Measurements from ENCODE around the gene SETSIP.
"Not testable (repeated sequence)": the region's sequence is repeated elsewhere in the genome, so short reads cannot be mapped to it uniquely, and the experiment has no call there.

Gene SETSIP

GRCh38 chr1:92026806-92027205, 48.4 kb downstream of the SETSIP start:
- TF ChIP-seq, protein P1, sequence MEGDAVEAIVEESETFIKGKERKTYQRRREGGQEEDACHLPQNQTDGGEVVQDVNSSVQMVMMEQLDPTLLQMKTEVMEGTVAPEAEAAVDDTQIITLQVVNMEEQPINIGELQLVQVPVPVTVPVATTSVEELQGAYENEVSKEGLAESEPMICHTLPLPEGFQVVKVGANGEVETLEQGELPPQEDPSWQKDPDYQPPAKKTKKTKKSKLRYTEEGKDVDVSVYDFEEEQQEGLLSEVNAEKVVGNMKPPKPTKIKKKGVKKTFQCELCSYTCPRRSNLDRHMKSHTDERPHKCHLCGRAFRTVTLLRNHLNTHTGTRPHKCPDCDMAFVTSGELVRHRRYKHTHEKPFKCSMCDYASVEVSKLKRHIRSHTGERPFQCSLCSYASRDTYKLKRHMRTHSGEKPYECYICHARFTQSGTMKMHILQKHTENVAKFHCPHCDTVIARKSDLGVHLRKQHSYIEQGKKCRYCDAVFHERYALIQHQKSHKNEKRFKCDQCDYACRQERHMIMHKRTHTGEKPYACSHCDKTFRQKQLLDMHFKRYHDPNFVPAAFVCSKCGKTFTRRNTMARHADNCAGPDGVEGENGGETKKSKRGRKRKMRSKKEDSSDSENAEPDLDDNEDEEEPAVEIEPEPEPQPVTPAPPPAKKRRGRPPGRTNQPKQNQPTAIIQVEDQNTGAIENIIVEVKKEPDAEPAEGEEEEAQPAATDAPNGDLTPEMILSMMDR (IDR thresholded peaks at IDR 0.05; ENCODE audit: extremely low read depth, insufficient read depth, missing control alignments), result no peak
- in situ Hi-C loops (cut with MboI; ENCODE audit: low pct_unique_long_range_greater_than_20kb, low sequenced_read_pairs, unreplicated experiment), result no loop called here
- DNase-seq (ENCODE audit: low spot score), result no peak

DNA sequence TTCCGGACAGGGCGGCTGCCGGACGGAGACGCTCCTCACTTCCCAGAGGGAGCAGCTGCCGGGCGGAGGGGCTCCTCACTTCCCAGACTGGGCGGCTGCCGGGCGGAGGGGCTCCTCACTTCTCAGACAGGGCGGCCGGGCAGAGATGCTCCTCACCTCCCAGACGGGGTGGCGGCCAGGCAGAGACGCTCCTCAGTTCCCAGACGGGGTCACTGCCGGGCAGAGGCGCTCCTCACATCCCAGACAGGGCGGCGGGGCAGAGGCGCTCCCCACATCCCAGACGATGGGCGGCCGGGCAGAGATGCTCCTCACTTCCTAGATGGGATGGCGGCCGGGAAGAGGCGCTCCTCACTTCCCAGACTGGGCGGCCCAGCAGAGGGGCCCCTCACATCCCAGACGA, 49.2 kb downstream of the SETSIP start:
- in situ Hi-C loops (cut with MboI; ENCODE audit: low pct_unique_long_range_greater_than_20kb, low sequenced_read_pairs, unreplicated experiment); DNase-seq (ENCODE audit: low spot score): not testable (repeated sequence)
